Heart right ventricle (tissue), 16 donors: Measurements from ENCODE around the gene USP43. TPM values are rescaled to one million over a fixed set of nuclear protein-coding genes. Genes with fewer than 3 reads are reported as not detected.

Experiments
- ATAC-seq, 8 donors: fragments of 200-7000 bp; cut with Tn5 transposase; one replicate each; pipeline ENCODE4 v1.9.1; 2020; ENCODE audit warnings: mild to moderate bottlenecking in 8 of 8, moderate library complexity in 8 of 8, moderate number of reproducible peaks in 1 of 8
- DNase-seq, 2 donors: peaks; one replicate each; pipeline ENCODE4 v3.0.0-alpha.2; 2020
- H3K27ac ChIP-seq, 10 donors: fragments of 200-600 bp; sonication (generic) in 2 of 10; one replicate each; pipeline versions ENCODE4 v1.5.0 to v1.8.0; 2020 to 2022; ENCODE audit warnings: mild to moderate bottlenecking in 3 of 10
- H3K27me3 ChIP-seq, 7 donors: fragments of 200-600 bp; one replicate each; pipeline ENCODE4 v1.8.0; 2021 to 2022; ENCODE audit warnings: mild to moderate bottlenecking in 2 of 7
- H3K36me3 ChIP-seq, 9 donors: fragments of 200-600 bp; sonication (generic) in 1 of 9; one replicate each; pipeline versions ENCODE4 v1.5.0 to v1.8.0; 2020 to 2022; ENCODE audit warnings: mild to moderate bottlenecking in 2 of 9
- H3K4me1 ChIP-seq, 9 donors: fragments of 200-600 bp; sonication (generic) in 1 of 9; one replicate each; pipeline versions ENCODE4 v1.5.0 to v1.8.0; 2020 to 2022; ENCODE audit warnings: mild to moderate bottlenecking in 4 of 9
- H3K4me3 ChIP-seq, 10 donors: fragments of 200-600 bp; sonication (generic) in 2 of 10; one replicate each; pipeline versions ENCODE4 v1.5.0 to v1.8.0; 2020 to 2022; ENCODE audit warnings: mild to moderate bottlenecking in 7 of 10, moderate library complexity in 2 of 10
- H3K9me3 ChIP-seq, 11 donors: fragments of 200-600 bp in 10 of 11; sonication (generic) in 2 of 11; one replicate each; pipeline versions ENCODE4 v1.5.0 to v1.8.0; 2013 to 2022; ENCODE audit warnings: mild to moderate bottlenecking in 2 of 11, control low read depth in 1 of 11, moderate library complexity in 1 of 11
- CTCF ChIP-seq, 9 donors: fragments of 200-600 bp; sonication (generic) in 2 of 9; IDR thresholded peaks; one replicate each; pipeline versions ENCODE4 v1.5.0 to v1.8.0; 2021 to 2022; ENCODE audit warnings: antibody characterized with exemption in 9 of 9, mild to moderate bottlenecking in 5 of 9, moderate library complexity in 1 of 9
- WGBS, 2 donors: extraction: QIAGEN DNeasy Blood & Tissue Kit; methylation state at CpG; one replicate each; pipeline ENCODE4 v1.1.7; 2013; ENCODE audit warnings: inconsistent platforms in 1 of 2; 5-methylcytosine and 5-hydroxymethylcytosine counted together
- intact Hi-C, 10 donors: fragments of 100-400 bp; cut with DNase I; formaldehyde crosslinking; loops; one replicate each; pipeline versions ENCODE4 v1.11.1 to v1.14.2; 2022
- polyA plus RNA-seq, 2 donors: library from polyadenylated mRNA; stranded (reverse); fragments of 200-250 nt; gene quantifications; one replicate each; pipeline ENCODE4 v1.2.3, GENCODE V29; 2013
- total RNA-seq, 10 donors: library from RNA; stranded (reverse); fragmentation: NEBNext Ultra II Directional in 3 of 10; extraction: Animal tissue kit (Norgen Biotek cat#: 25700) in 3 of 10; gene quantifications; one replicate each; pipeline versions ENCODE4 v1.2.1 to v1.2.4, GENCODE V29; 2021 to 2023
- donor health status: Arrhythmogenic right ventricular cardiomyopathy.
- donor health status: ischemic (EF 13 %, LVEDD 7.1; RV severe dilation, severe dysfunction).
- donor health status: healthy with polysubstance abuse.
- donor health status: DM: no; HTN: yes; CAD: no.
- donor health status: DM: no; HTN: no; CAD: no.
- donor health status: ischemic (EF 25% LVEDD 6.9; RV normal size, moderate dysfunction).
- donor health status: ischemic (EF 25% LVEDD 5.7; RV mildly dilated, moderate dysfunction).
- donor health status: healthy.
- donor health status: DM: yes; HTN: yes; CAD: no.
- donor health status: Ischemic cardiomyopathy.
- donor health status: ischemic (EF 35%, LVEDD 5.7; RV mildly dilated, moderate dysfunction).
- donor health status: nonischemic (EF 11% LVEDD 7.7; RV severe dilation, severe dysfunction).
- donor health status: DM: yes; HTN: yes; CAD: no.
- donor health status: PGD.
- donor health status: ischemic (EF 29% LVEDD 5.4; RV normal size, mild dysfunction).
- donor health status: nonischemic (EF 23%, LVEDD 6.1; RV moderate dilation, normal function).

The USP43 gene
- total and polyA plus RNA-seq, 12 donors, result 0.03 to 0.07 TPM; not detected in 10

- H3K27ac ChIP-seq, result no peak overlapping the region
- no peak for TF ChIP-seq CTCF (IDR thresholded peaks at IDR 0.05)
- no peak overlapping the region for H3K4me3 ChIP-seq
- ATAC-seq (no peak), DNase-seq (no peak)
- WGBS, 2 donors, result 81 to 89% methylated on average over 9 of the region's 9 CpGs
- H3K36me3 ChIP-seq, result no peaks in the 10 kb centered on the region
- H3K27me3 ChIP-seq, result peaks cover 0 to 18% (median 0%) of the 10 kb centered on the region in 7 donors
- H3K9me3 ChIP-seq, result peaks cover 0 to 5% (median 0%) of the 10 kb centered on the region in 11 donors
- H3K4me1 ChIP-seq, result no peaks in the 10 kb centered on the region
- intact Hi-C loops, result no loop called here
Measured at GRCh38 chr17:9702482-9702881, 57.2 kb downstream of the USP43 start.

- TF ChIP-seq CTCF (IDR thresholded peaks at IDR 0.05), result no peak
- H3K4me1 ChIP-seq, result no peaks in the 10 kb centered on the region
- WGBS, 2 donors, result 68 to 72% methylated on average over 15 of the region's 15 CpGs
- no peaks in the 10 kb centered on the region for H3K9me3 ChIP-seq
- H3K27me3 ChIP-seq, result peaks cover 0 to 18% (median 0%) of the 10 kb centered on the region in 7 donors
- ATAC-seq, result no peak
- intact Hi-C loops, result no loop called here
- no peak overlapping the region for H3K4me3 ChIP-seq
- no peaks in the 10 kb centered on the region for H3K36me3 ChIP-seq
- H3K27ac ChIP-seq, result no peak overlapping the region
- DNase-seq, result no peak
Measured at GRCh38 chr17:9702914-9703780, 57.8 kb downstream of the USP43 start.

GRCh38 chr17:9703781-9704082, 58.4 kb downstream of the USP43 start:
- no peak for TF ChIP-seq CTCF (IDR thresholded peaks at IDR 0.05)
- no peaks in the 10 kb centered on the region for H3K9me3 ChIP-seq
- H3K27me3 ChIP-seq, result peaks cover 0 to 18% (median 0%) of the 10 kb centered on the region in 7 donors
- no peaks in the 10 kb centered on the region for H3K36me3 ChIP-seq
- ATAC-seq (no peak), DNase-seq (no peak)
- H3K27ac ChIP-seq, result no peak overlapping the region
- WGBS, 2 donors, result 65 to 72% methylated on average over 3 of the region's 3 CpGs
- no peak overlapping the region for H3K4me3 ChIP-seq
- no peaks in the 10 kb centered on the region for H3K4me1 ChIP-seq
- intact Hi-C loops, result no loop called here

- DNase-seq (no peak), ATAC-seq (no peak)
- WGBS, 2 donors, result 93 to 96% methylated on average over 1 of the region's 1 CpG
- intact Hi-C loops, result no loop called here
- no peaks in the 10 kb centered on the region for H3K4me1 ChIP-seq
- H3K36me3 ChIP-seq, result no peaks in the 10 kb centered on the region
- no peak for TF ChIP-seq CTCF (IDR thresholded peaks at IDR 0.05)
- H3K9me3 ChIP-seq, result no peaks in the 10 kb centered on the region
- no peak overlapping the region for H3K27ac ChIP-seq
- H3K27me3 ChIP-seq, result peaks cover 0 to 18% (median 0%) of the 10 kb centered on the region in 7 donors
- no peak overlapping the region for H3K4me3 ChIP-seq
Measured at GRCh38 chr17:9705745-9706144, 60.4 kb downstream of the USP43 start.
